ENCODE data around the gene DCHS1.

DCHS1 gene

GRCh38 chr11:6652182-6652581, 3.4 kb downstream of the DCHS1 start:
- Histone ChIP-seq H3K4me3 (ENCODE audit: low read length) (no peak overlapping the region), H3K36me3 (ENCODE audit: control insufficient read depth, insufficient read depth, low read length) (no peaks in the 10 kb centered on the region), H3K9ac (ENCODE audit: low read length) (no peak overlapping the region), H3K27me3 (ENCODE audit: control insufficient read depth, insufficient read depth, low read length) (peaks cover 2% of the 10 kb centered on the region), H3K27ac (ENCODE audit: low read depth, low read length) (no peak overlapping the region), H3K4me1 (ENCODE audit: control insufficient read depth, insufficient read depth, low read length) (peaks cover 10% of the 10 kb centered on the region)

- no peaks in the 10 kb centered on the region for H3K27me3 ChIP-seq (ENCODE audit: control insufficient read depth, insufficient read depth, low read length)
- H3K4me1 ChIP-seq (ENCODE audit: control insufficient read depth, insufficient read depth, low read length), result peaks cover 12% of the 10 kb centered on the region
- H3K4me3 ChIP-seq (ENCODE audit: low read length), result no peak overlapping the region
- no peak overlapping the region for H3K9ac ChIP-seq (ENCODE audit: low read length)
- H3K36me3 ChIP-seq (ENCODE audit: control insufficient read depth, insufficient read depth, low read length), result no peaks in the 10 kb centered on the region
- H3K27ac ChIP-seq (ENCODE audit: low read depth, low read length), result no peak overlapping the region
Measured at GRCh38 chr11:6650980-6651379, 4.6 kb downstream of the DCHS1 start.

GRCh38 chr11:6650104-6650503, 5.5 kb downstream of the DCHS1 start:
- Histone ChIP-seq H3K4me3 (ENCODE audit: low read length) (no peak overlapping the region), H3K27me3 (ENCODE audit: control insufficient read depth, insufficient read depth, low read length) (no peaks in the 10 kb centered on the region), H3K27ac (ENCODE audit: low read depth, low read length) (no peak overlapping the region), H3K36me3 (ENCODE audit: control insufficient read depth, insufficient read depth, low read length) (no peaks in the 10 kb centered on the region), H3K9ac (ENCODE audit: low read length) (no peak overlapping the region), H3K4me1 (ENCODE audit: control insufficient read depth, insufficient read depth, low read length) (peaks cover 12% of the 10 kb centered on the region)

GRCh38 chr11:6648501-6648900, 7.1 kb downstream of the DCHS1 start:
- Histone ChIP-seq H3K27me3 (ENCODE audit: control insufficient read depth, insufficient read depth, low read length) (no peaks in the 10 kb centered on the region), H3K9ac (ENCODE audit: low read length) (no peak overlapping the region), H3K4me3 (ENCODE audit: low read length) (no peak overlapping the region), H3K4me1 (ENCODE audit: control insufficient read depth, insufficient read depth, low read length) (peaks cover 3% of the 10 kb centered on the region), H3K27ac (ENCODE audit: low read depth, low read length) (no peak overlapping the region), H3K36me3 (ENCODE audit: control insufficient read depth, insufficient read depth, low read length) (no peaks in the 10 kb centered on the region)

- peaks cover 3% of the 10 kb centered on the region for H3K4me1 ChIP-seq (ENCODE audit: control insufficient read depth, insufficient read depth, low read length)
- H3K36me3 ChIP-seq (ENCODE audit: control insufficient read depth, insufficient read depth, low read length), result no peaks in the 10 kb centered on the region
- H3K4me3 ChIP-seq (ENCODE audit: low read length), result no peak overlapping the region
- H3K27me3 ChIP-seq (ENCODE audit: control insufficient read depth, insufficient read depth, low read length), result no peaks in the 10 kb centered on the region
- no peak overlapping the region for H3K9ac ChIP-seq (ENCODE audit: low read length)
- H3K27ac ChIP-seq (ENCODE audit: low read depth, low read length), result peak overlapping the region; percentile 65
Measured at GRCh38 chr11:6647836-6648235, 7.8 kb downstream of the DCHS1 start.

- Histone ChIP-seq H3K27ac (ENCODE audit: low read depth, low read length) (peak overlapping the region; percentile 65), H3K9ac (ENCODE audit: low read length) (no peak overlapping the region), H3K36me3 (ENCODE audit: control insufficient read depth, insufficient read depth, low read length) (no peaks in the 10 kb centered on the region), H3K4me1 (ENCODE audit: control insufficient read depth, insufficient read depth, low read length) (peaks cover 3% of the 10 kb centered on the region), H3K4me3 (ENCODE audit: low read length) (no peak overlapping the region), H3K27me3 (ENCODE audit: control insufficient read depth, insufficient read depth, low read length) (no peaks in the 10 kb centered on the region)
Measured at GRCh38 chr11:6646918-6647679, 8.5 kb downstream of the DCHS1 start.

GRCh38 chr11:6646576-6646917, 9.1 kb downstream of the DCHS1 start:
- H3K4me3 ChIP-seq (ENCODE audit: low read length), result peak overlapping the region; percentile 34
- no peaks in the 10 kb centered on the region for H3K27me3 ChIP-seq (ENCODE audit: control insufficient read depth, insufficient read depth, low read length)
- H3K4me1 ChIP-seq (ENCODE audit: control insufficient read depth, insufficient read depth, low read length), result peaks cover 3% of the 10 kb centered on the region
- no peak overlapping the region for H3K9ac ChIP-seq (ENCODE audit: low read length)
- no peaks in the 10 kb centered on the region for H3K36me3 ChIP-seq (ENCODE audit: control insufficient read depth, insufficient read depth, low read length)
- peak overlapping the region; percentile 65 for H3K27ac ChIP-seq (ENCODE audit: low read depth, low read length)

- H3K4me3 ChIP-seq (ENCODE audit: low read length), result peak overlapping the region; percentile 34
- H3K27ac ChIP-seq (ENCODE audit: low read depth, low read length), result no peak overlapping the region
- no peaks in the 10 kb centered on the region for H3K27me3 ChIP-seq (ENCODE audit: control insufficient read depth, insufficient read depth, low read length)
- H3K9ac ChIP-seq (ENCODE audit: low read length), result no peak overlapping the region
- no peaks in the 10 kb centered on the region for H3K36me3 ChIP-seq (ENCODE audit: control insufficient read depth, insufficient read depth, low read length)
- peaks cover 3% of the 10 kb centered on the region for H3K4me1 ChIP-seq (ENCODE audit: control insufficient read depth, insufficient read depth, low read length)
Measured at GRCh38 chr11:6646071-6646470, 9.5 kb downstream of the DCHS1 start.

- no peak overlapping the region for H3K27ac ChIP-seq (ENCODE audit: low read depth, low read length)
- no peaks in the 10 kb centered on the region for H3K27me3 ChIP-seq (ENCODE audit: control insufficient read depth, insufficient read depth, low read length)
- H3K4me3 ChIP-seq (ENCODE audit: low read length), result no peak overlapping the region
- peaks cover 10% of the 10 kb centered on the region for H3K4me1 ChIP-seq (ENCODE audit: control insufficient read depth, insufficient read depth, low read length)
- no peak overlapping the region for H3K9ac ChIP-seq (ENCODE audit: low read length)
- no peaks in the 10 kb centered on the region for H3K36me3 ChIP-seq (ENCODE audit: control insufficient read depth, insufficient read depth, low read length)
Measured at GRCh38 chr11:6642957-6643356, 12.7 kb downstream of the DCHS1 start.

- H3K27me3 ChIP-seq (ENCODE audit: control insufficient read depth, insufficient read depth, low read length), result no peaks in the 10 kb centered on the region
- no peaks in the 10 kb centered on the region for H3K36me3 ChIP-seq (ENCODE audit: control insufficient read depth, insufficient read depth, low read length)
- no peak overlapping the region for H3K27ac ChIP-seq (ENCODE audit: low read depth, low read length)
- H3K9ac ChIP-seq (ENCODE audit: low read length), result no peak overlapping the region
- H3K4me3 ChIP-seq (ENCODE audit: low read length), result no peak overlapping the region
- H3K4me1 ChIP-seq (ENCODE audit: control insufficient read depth, insufficient read depth, low read length), result peaks cover 13% of the 10 kb centered on the region
Measured at GRCh38 chr11:6640985-6641701, 14.5 kb downstream of the DCHS1 start.

- peaks cover 20% of the 10 kb centered on the region for H3K4me1 ChIP-seq (ENCODE audit: control insufficient read depth, insufficient read depth, low read length)
- no peaks in the 10 kb centered on the region for H3K36me3 ChIP-seq (ENCODE audit: control insufficient read depth, insufficient read depth, low read length)
- H3K27me3 ChIP-seq (ENCODE audit: control insufficient read depth, insufficient read depth, low read length), result no peaks in the 10 kb centered on the region
- H3K9ac ChIP-seq (ENCODE audit: low read length), result no peak overlapping the region
- no peak overlapping the region for H3K4me3 ChIP-seq (ENCODE audit: low read length)
- H3K27ac ChIP-seq (ENCODE audit: low read depth, low read length), result no peak overlapping the region
Measured at GRCh38 chr11:6640036-6640984, 15.3 kb downstream of the DCHS1 start.

GRCh38 chr11:6638429-6638828, 17.2 kb downstream of the DCHS1 start:
- Histone ChIP-seq H3K36me3 (ENCODE audit: control insufficient read depth, insufficient read depth, low read length) (no peaks in the 10 kb centered on the region), H3K27ac (ENCODE audit: low read depth, low read length) (peak overlapping the region; percentile 23), H3K27me3 (ENCODE audit: control insufficient read depth, insufficient read depth, low read length) (no peaks in the 10 kb centered on the region), H3K4me3 (ENCODE audit: low read length) (no peak overlapping the region), H3K9ac (ENCODE audit: low read length) (no peak overlapping the region), H3K4me1 (ENCODE audit: control insufficient read depth, insufficient read depth, low read length) (peaks cover 26% of the 10 kb centered on the region)
